ENCODE data around the gene PGAP2.

- no peak for TF ChIP-seq POLR2A (IDR thresholded peaks at IDR 0.05)
- TF ChIP-seq EP300 (IDR thresholded peaks at IDR 0.05) = no peak
- TF ChIP-seq CTCF (IDR thresholded peaks at IDR 0.05) = no peak
Measured at GRCh38 chr11:3854660-3854976, 46.3 kb downstream of the PGAP2 start.

Measured in ovary (tissue), 3 donors.